ENCODE results near the gene MKLN1.
"Not testable (repeated sequence)": the region's sequence is repeated elsewhere in the genome, so short reads cannot be mapped to it uniquely, and the experiment has no call there.

The MKLN1 gene

GRCh38 chr7:131501930-131502685, 174.4 kb downstream of the MKLN1 start:
- no peak for DNase-seq (ENCODE audit: low spot score)

GRCh38 chr7:131502810-131503508, 175.3 kb downstream of the MKLN1 start:
- DNase-seq (ENCODE audit: low spot score), result no peak

DNA sequence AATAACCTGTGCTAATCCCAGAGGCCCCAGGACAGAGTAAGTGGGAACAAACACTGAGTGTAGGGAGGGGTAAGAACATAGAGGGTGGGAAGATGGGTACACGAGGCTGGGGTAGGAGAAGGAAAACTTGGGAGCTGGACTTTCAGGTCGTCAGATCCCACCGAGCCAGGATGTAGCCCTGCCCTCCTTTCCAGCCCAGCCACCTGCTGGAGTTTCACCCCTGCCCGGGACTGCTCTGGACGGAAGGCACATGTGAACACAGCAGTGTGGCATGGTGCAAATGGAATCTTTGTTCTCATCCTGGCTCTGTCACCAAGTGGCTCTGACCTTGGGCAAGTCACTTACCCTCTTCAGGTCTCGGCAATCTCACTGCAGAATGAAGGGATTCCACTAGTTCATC, 176.0 kb downstream of the MKLN1 start:
- no peak for DNase-seq (ENCODE audit: low spot score)

DNA sequence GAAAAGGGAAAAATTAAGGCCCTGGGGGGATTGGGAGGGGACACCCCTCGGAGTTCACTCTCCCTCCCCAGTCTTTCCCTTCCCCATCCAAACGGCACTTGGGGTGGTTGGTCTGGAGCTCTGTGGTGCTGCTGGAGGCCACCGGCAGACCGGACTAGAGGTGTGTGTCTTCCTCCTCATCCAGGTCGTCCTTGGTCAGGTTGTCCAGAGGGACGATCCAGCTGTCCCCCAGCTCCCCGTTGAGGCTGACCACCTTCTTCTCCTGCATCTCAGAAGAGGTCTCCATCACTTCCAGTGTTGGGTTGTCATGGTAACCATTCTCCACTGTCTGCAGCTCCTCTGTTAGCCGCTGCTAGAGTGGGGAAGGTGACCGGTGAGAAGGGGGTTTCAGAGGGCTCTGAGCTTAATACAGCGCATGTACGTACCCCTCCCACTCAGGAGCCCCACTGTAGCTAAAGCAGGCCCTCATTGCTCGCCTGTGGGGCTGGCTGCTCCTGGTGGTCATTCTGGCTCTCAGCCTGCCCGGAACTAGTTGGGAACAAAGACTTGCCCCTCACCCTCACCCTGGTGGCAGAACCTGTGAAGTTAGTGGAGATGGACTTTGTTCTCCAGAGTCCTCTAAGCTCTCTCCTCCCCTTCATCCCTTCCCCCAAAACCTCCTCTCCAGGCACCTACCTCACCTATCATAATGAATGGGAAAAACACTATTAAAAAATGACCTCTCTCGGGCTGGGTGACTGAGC, 176.7 kb downstream of the MKLN1 start:
- DNase-seq (ENCODE audit: low spot score), result no peak

DNA sequence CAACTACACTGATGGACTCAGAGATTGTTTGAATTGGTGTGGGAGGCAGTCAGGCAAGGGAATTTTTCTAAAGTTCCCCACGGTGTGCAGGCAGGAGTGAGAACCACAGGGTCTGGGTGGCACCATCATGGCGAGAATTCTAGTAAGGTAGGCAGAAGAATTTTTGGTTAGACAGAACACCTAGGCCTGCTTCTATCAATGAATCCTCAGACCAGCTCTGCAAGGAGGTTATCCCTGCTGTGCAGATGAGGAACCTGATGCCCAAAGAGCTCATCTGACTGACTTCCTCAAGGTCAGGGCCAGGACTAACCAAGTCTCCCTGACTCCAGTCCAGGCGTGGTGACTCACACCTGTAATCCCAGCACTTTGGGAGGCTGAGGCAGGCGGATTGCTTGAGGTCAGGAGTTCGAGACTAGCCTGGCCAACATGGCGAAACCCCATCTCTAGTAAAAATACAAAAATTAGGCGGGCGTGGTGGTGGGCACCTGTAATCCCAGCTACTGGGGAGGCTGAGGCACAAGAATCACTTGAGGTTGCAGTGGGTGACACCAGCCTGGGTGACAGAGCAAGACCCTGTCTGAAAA, 177.5 kb downstream of the MKLN1 start:
- DNase-seq (ENCODE audit: low spot score), result not testable (repeated sequence)

DNA sequence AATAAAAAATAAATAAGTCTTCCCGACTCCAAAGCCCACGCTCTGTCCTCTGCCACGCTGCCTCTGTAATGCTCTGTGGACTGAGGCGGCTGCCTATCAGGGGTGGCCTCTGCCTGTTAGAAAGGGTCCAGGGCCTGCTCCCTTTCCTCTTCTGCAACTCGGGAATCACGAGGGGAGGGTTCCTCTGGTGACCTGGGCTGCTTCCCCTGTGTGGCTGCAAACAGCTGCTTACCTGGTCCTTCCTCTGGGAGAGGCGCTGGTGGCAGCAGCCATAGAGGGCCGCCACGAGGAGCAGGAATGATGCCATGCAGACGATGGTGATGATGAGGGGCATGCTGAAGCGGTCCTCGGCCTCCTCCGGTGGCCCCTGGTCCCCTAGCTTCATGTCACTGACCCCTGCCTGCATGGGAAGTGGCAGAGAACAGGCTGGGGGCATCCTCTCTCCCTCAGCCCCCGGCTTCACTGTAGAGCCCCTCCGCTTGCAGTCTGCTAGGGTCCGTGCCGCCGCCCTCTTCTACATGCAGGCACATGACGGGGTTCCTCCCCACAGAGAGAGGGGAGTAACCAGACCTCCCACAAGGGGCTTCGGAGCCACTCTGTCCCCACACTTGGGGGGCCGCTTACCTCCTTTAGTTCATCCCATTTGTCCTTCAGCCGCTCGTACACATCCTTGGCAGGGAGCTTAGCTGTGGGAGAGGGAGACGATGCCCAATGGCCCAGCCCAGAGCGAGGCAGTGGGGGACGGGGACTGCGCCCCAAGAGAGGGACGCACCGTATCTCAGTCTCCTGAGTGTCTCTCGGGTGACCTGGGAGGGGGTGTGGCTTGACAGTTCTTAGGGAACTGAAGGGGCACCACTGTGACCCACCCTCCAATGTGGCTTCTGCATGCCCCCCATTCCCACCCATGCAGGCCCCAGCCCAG, 178.2 kb downstream of the MKLN1 start:
- no peak for DNase-seq (ENCODE audit: low spot score)

DNA sequence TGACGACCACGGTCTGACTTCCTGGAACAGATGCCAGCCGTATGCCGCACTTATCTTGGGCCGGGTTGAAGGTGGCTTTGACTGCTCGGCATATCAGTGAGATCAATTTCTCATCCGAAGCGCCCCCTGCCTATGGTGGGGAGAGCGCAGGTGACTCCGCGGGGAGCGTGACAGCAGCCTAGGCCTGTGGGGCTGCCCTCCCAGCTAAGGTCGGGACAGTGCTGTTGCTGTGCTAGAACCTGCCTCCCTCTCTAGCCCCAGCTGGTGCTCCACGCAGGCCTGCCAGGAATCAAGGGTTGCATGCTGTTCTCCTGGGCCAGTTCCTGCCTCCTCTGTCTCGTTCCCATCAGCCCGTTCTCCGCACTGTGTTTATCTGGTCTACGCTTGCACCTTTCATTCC, 178.9 kb downstream of the MKLN1 start:
- no peak for DNase-seq (ENCODE audit: low spot score)

DNA sequence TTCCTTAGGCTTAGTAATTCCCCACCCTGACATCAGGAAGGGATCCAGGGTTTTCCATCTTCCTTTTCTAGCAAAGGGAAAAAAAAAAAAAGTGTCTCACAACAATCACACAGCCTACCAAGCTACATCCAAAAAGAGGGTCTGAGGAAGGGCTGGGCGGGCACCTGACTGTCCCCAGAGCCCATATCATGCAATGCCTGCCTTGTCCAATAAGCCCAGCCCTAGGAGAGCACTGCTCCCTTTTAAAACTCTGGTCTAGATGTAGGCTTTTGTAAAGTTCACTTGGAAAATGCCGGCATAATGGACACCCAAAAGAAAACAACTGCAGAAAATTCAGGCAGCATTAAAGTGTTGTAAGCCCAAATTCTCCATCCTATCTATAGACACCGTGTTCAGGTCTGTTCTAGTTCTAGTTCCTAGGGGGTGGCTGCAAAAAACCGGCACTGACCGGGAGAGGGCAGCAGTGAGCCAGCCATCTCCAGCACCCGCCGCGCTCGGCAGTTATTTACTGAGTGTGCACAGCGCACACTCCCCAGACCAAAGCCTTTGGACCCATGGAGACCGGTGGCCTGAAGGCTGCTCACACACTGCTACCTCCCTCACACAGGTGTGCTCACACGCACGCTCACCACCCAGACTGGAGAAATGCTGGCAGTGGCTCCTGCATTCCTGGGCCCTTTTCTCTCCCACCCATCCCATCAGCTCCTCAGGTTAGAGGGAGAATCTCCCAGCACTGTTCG, 180.1 kb downstream of the MKLN1 start:
- DNase-seq (ENCODE audit: low spot score), result peak; percentile 90

DNA sequence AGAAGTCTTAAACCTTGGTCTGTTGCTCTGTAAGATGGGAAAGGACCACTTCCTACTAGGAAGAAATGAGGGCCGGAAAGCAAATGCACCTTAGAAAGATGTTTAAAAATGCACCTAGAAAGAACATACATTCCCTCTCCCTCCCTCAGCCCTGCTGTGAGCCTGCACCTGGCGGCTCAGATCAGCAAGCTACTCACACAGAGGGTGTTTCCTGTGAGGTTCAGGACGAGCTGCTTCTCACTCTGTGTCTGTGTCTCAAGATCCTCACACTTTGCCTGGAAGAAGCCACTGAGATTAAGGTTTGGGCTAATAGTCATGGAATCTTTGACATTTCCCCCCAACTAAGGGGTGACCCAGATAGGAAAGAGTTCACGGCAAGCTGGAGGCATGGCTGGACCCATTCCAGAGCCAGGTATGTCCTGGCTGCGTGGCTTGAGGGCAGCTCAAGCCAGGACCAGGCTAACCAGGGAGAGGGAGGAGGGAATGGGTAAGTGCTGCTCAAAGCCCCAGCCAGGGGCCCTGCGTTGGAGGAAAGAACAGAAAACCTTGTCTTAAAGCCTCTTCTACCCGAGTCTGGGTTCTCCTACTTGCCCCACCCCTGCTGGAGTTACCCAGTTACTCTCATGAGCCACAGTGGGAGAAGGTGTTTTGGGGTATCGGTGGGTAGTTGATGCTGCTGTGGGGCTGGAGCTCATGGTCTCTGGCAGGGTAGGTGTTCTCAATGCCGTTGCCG, 181.2 kb downstream of the MKLN1 start:
- DNase-seq (ENCODE audit: low spot score), result no peak

DNA sequence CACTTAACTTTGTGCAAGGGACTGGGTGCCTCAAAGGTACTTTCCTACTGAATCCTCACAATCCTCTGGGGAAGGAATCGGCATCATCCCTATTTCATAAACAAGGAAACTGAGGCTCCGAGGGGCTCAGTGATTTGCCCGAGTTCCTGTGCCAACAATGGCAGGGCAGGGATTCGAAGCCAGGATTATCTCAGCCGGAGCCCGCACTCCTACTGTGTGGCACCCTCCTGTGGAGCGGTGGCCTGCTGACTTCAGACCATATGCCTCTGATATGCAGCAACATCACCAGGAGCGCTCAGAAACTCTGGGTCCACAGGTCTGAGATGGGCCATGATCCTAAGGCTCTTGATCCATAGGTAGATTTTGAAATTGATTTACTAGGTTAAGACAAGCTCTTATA, 182.1 kb downstream of the MKLN1 start:
- DNase-seq (ENCODE audit: low spot score), result no peak

DNA sequence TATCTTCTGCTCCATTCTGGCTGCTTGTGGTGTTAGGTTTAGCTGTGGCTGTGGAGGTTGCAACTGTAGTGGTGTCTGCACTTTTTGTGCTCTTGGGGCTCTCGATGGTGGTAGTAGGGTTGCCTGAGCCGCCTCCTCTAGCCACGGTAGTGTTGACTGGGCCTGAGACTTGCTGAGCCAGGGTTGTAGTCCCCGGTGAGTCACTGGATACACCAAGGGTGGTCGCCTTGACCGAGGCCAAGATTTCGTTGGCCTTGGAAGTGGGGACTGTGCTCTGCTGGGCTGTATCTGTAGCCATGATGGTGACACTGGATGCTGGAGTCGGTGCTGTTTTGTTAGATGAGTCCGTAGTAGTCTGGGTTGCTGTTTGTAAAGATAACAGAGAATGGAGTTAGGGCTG, 183.4 kb downstream of the MKLN1 start:
- no peak for DNase-seq (ENCODE audit: low spot score)

GRCh38 chr7:131511774-131512535, 184.3 kb downstream of the MKLN1 start:
- no peak for DNase-seq (ENCODE audit: low spot score)

DNA sequence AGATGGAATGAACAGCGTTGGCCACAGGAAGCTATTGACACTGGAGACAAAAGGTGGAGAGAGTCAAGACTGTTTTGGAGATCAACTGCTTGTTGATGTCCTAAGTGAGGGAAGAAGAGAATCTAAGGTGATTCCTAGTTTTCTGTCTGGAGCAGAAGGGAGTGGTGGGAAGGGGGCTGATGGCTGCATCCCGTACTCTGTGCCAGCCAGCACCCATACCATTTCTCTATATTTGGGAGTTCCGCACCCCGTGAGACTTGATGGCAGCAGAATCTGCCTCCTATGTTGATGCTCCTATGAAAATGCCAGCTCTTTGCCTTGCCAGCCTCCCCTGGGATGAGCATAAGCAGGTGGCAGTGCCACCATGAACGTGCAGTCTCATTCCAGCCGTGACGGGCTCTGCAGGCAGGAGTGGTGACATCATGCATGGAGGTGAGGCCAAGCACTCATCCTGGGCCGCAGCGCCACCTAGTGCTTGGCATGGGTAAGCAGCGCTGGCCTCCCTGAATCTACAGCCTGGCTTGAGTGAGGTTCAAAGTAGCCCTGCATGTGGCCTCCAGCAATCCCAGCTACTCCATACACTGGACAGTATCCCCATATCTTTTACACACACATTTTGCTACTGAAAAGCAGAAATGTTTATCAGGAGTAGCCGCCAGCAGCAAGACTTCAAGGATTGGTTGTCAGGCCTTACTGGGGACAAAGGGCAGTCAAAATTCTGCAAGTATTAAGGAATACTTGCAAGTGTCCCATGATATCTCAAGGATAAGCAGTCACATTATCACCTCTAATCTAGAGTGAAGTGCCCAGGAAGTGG, 185.8 kb downstream of the MKLN1 start:
- peak; percentile 92 for DNase-seq (ENCODE audit: low spot score)

GRCh38 chr7:131515471-131515870, 187.8 kb downstream of the MKLN1 start:
- not testable (repeated sequence) for DNase-seq (ENCODE audit: low spot score)

DNA sequence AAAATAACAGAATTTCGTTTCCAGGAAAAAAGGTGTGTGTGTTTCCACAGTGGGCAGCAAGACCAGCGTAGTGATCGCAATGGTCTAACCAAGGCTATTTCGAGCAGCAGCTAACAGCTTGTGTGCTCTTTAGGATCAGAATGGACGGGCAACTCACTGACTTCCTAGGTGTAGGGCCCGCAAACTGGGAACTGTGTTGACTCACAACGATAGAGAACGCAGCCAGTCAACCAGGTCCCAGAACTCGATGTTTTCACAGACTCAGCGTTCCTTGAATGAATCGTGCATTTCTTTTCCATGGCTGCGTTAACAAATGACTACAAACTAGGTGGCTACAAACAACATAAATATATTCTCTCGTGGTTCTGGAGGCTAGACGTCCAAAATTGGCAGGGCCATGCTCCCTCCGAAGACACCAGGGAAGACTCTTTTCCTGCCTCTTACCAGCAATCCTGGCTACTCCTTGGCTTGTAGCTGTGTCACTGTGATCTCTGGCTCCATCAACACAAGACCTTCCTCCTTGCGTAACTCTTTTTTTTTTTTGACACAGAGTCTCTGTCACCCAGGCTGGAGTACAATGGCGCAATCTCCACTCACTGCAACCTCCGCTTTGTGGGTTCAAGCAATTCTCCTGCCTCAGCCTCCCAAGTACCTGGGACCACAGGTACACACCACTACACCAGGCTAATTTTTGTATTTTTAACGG, 189.7 kb downstream of the MKLN1 start:
- no peak for DNase-seq (ENCODE audit: low spot score)

DNA sequence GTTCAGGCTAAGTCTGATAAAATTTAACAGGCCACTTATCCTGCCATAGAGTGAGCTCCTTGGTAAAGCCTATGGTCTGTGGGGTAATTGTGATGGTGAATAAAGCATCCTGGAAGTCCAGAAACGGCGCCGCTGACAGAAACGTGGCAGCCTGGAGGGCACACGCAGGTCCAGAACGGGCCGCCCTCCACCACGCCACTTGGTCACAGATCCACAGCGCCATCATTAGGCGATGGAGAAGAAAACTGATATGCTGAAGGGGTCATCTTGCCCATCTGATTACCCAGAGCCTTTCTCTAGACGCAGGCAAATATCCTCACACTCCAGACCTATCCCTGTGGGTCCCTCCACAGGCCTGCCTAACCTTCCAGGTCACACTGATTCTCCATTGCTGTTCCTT, 190.9 kb downstream of the MKLN1 start:
- no peak for DNase-seq (ENCODE audit: low spot score)

- no peak for DNase-seq (ENCODE audit: low spot score)
Observed at GRCh38 chr7:131521651-131522163, 194.0 kb downstream of the MKLN1 start.

All from NAMALWA (cell line).